Measurements from ENCODE around the gene DIP2A.
"Not testable (repeated sequence)": the region's sequence is repeated elsewhere in the genome, so short reads cannot be mapped to it uniquely, and the experiment has no call there.

DIP2A gene

GRCh38 chr21:46452710-46453109 lies 6.0 kb upstream of the DIP2A start:
- no peak for DNase-seq
- peaks cover 12% of the 10 kb centered on the region for H3K9me3 Mint-ChIP-seq

GRCh38 chr21:46454142-46454541 lies 4.5 kb upstream of the DIP2A start:
- no peak overlapping the region for H3K4me3 Mint-ChIP-seq
- peaks cover 7% of the 10 kb centered on the region for H3K9me3 Mint-ChIP-seq
- ATAC-seq, result no peak
- no peaks in the 10 kb centered on the region for H3K27me3 Mint-ChIP-seq
- peaks cover 31% of the 10 kb centered on the region for H3K4me1 Mint-ChIP-seq
- peaks cover 45% of the 10 kb centered on the region for H3K36me3 Mint-ChIP-seq (ENCODE audit: low read depth)
- DNase-seq, result no peak
- H3K27ac Mint-ChIP-seq, result no peak overlapping the region

More at GRCh38 chr21:46452710-46453109, 6.0 kb upstream of the DIP2A start:
- Mint-ChIP-seq H3K36me3 (ENCODE audit: low read depth) (peaks cover 54% of the 10 kb centered on the region), H3K4me1 (peaks cover 30% of the 10 kb centered on the region), H3K27ac (no peak overlapping the region), H3K4me3 (no peak overlapping the region), H3K27me3 (no peaks in the 10 kb centered on the region)
- ATAC-seq, result no peak

- no peak for ATAC-seq
- Mint-ChIP-seq H3K27ac (no peak overlapping the region), H3K4me3 (no peak overlapping the region), H3K36me3 (ENCODE audit: low read depth) (peaks cover 40% of the 10 kb centered on the region), H3K4me1 (peaks cover 33% of the 10 kb centered on the region), H3K27me3 (no peaks in the 10 kb centered on the region), H3K9me3 (peaks cover 3% of the 10 kb centered on the region)
- DNase-seq, result no peak
Observed at GRCh38 chr21:46454634-46455390, 3.9 kb upstream of the DIP2A start.

GRCh38 chr21:46455575-46456385 lies 2.9 kb upstream of the DIP2A start:
- DNase-seq, result no peak
- no peaks in the 10 kb centered on the region for H3K9me3 Mint-ChIP-seq
- H3K36me3 Mint-ChIP-seq (ENCODE audit: low read depth), result peaks cover 31% of the 10 kb centered on the region
- peak overlapping the region; percentile 84 for H3K4me3 Mint-ChIP-seq
- H3K4me1 Mint-ChIP-seq, result peaks cover 40% of the 10 kb centered on the region
- no peak overlapping the region for H3K27ac Mint-ChIP-seq
- no peaks in the 10 kb centered on the region for H3K27me3 Mint-ChIP-seq
- no peak for ATAC-seq

- peaks cover 28% of the 10 kb centered on the region for H3K36me3 Mint-ChIP-seq (ENCODE audit: low read depth)
- DNase-seq, result no peak
- peak overlapping the region; percentile 46 for H3K27ac Mint-ChIP-seq
- H3K4me1 Mint-ChIP-seq, result peaks cover 44% of the 10 kb centered on the region
- H3K9me3 Mint-ChIP-seq, result no peaks in the 10 kb centered on the region
- H3K4me3 Mint-ChIP-seq, result peak overlapping the region; percentile 84
- no peak for ATAC-seq
- no peaks in the 10 kb centered on the region for H3K27me3 Mint-ChIP-seq
Observed at GRCh38 chr21:46456750-46457149, 1.9 kb upstream of the DIP2A start.

- H3K36me3 Mint-ChIP-seq (ENCODE audit: low read depth), result peaks cover 30% of the 10 kb centered on the region
- DNase-seq (peak; percentile 46), ATAC-seq (peak; percentile 20)
- H3K4me1 Mint-ChIP-seq, result peaks cover 50% of the 10 kb centered on the region
- no peaks in the 10 kb centered on the region for H3K9me3 Mint-ChIP-seq
- H3K27ac Mint-ChIP-seq, result peak overlapping the region; percentile 91
- peak overlapping the region; percentile 84 for H3K4me3 Mint-ChIP-seq
- H3K27me3 Mint-ChIP-seq, result no peaks in the 10 kb centered on the region
Observed at GRCh38 chr21:46457801-46458314, 833 bp upstream of the DIP2A start.

- Mint-ChIP-seq H3K36me3 (ENCODE audit: low read depth) (peaks cover 31% of the 10 kb centered on the region), H3K4me3 (peak overlapping the region; percentile 84), H3K27ac (no peak overlapping the region), H3K9me3 (no peaks in the 10 kb centered on the region), H3K4me1 (peaks cover 47% of the 10 kb centered on the region), H3K27me3 (no peaks in the 10 kb centered on the region)
- ATAC-seq (no peak), DNase-seq (no peak)
Observed at GRCh38 chr21:46459024-46459355, 299 bp downstream of the DIP2A start.

- H3K9me3 Mint-ChIP-seq, result no peaks in the 10 kb centered on the region
- peaks cover 47% of the 10 kb centered on the region for H3K4me1 Mint-ChIP-seq
- H3K4me3 Mint-ChIP-seq, result peak overlapping the region; percentile 84
- H3K27ac Mint-ChIP-seq, result peak overlapping the region; percentile 74
- peaks cover 34% of the 10 kb centered on the region for H3K36me3 Mint-ChIP-seq (ENCODE audit: low read depth)
- DNase-seq (no peak), ATAC-seq (no peak)
- H3K27me3 Mint-ChIP-seq, result no peaks in the 10 kb centered on the region
Observed at GRCh38 chr21:46459356-46460112, 843 bp downstream of the DIP2A start.

- no peak for ATAC-seq
- Mint-ChIP-seq H3K4me1 (peaks cover 35% of the 10 kb centered on the region), H3K4me3 (no peak overlapping the region), H3K36me3 (ENCODE audit: low read depth) (peaks cover 19% of the 10 kb centered on the region), H3K27me3 (no peaks in the 10 kb centered on the region), H3K9me3 (no peaks in the 10 kb centered on the region), H3K27ac (no peak overlapping the region)
- no peak for DNase-seq
Observed at GRCh38 chr21:46461909-46462308, 3.2 kb downstream of the DIP2A start.

GRCh38 chr21:46465153-46465552 lies 6.5 kb downstream of the DIP2A start:
- ATAC-seq, H3K27me3 Mint-ChIP-seq, H3K9me3 Mint-ChIP-seq, DNase-seq, H3K27ac Mint-ChIP-seq, H3K4me3 Mint-ChIP-seq: not testable (repeated sequence)
- H3K36me3 Mint-ChIP-seq (ENCODE audit: low read depth), result peaks cover 20% of the 10 kb centered on the region
- H3K4me1 Mint-ChIP-seq, result peaks cover 36% of the 10 kb centered on the region

GRCh38 chr21:46465651-46466050 lies 7.0 kb downstream of the DIP2A start:
- DNase-seq (no peak), ATAC-seq (no peak)
- Mint-ChIP-seq H3K36me3 (ENCODE audit: low read depth) (peaks cover 20% of the 10 kb centered on the region), H3K27me3 (no peaks in the 10 kb centered on the region), H3K4me3 (no peak overlapping the region), H3K4me1 (peaks cover 32% of the 10 kb centered on the region), H3K9me3 (no peaks in the 10 kb centered on the region), H3K27ac (no peak overlapping the region)

- Mint-ChIP-seq H3K27me3 (no peaks in the 10 kb centered on the region), H3K27ac (peak overlapping the region; percentile 12), H3K9me3 (no peaks in the 10 kb centered on the region), H3K4me3 (no peak overlapping the region), H3K4me1 (peaks cover 40% of the 10 kb centered on the region), H3K36me3 (ENCODE audit: low read depth) (peaks cover 18% of the 10 kb centered on the region)
- DNase-seq (no peak), ATAC-seq (peak; percentile 86)
Observed at GRCh38 chr21:46468108-46468774, 9.6 kb downstream of the DIP2A start.

- H3K4me1 Mint-ChIP-seq, result peaks cover 45% of the 10 kb centered on the region
- no peak overlapping the region for H3K27ac Mint-ChIP-seq
- no peaks in the 10 kb centered on the region for H3K9me3 Mint-ChIP-seq
- DNase-seq (no peak), ATAC-seq (no peak)
- peaks cover 19% of the 10 kb centered on the region for H3K36me3 Mint-ChIP-seq (ENCODE audit: low read depth)
- H3K27me3 Mint-ChIP-seq, result no peaks in the 10 kb centered on the region
- no peak overlapping the region for H3K4me3 Mint-ChIP-seq
Observed at GRCh38 chr21:46469275-46469674, 10.6 kb downstream of the DIP2A start.

GRCh38 chr21:46471514-46471913 lies 12.8 kb downstream of the DIP2A start:
- DNase-seq (no peak), ATAC-seq (no peak)
- no peaks in the 10 kb centered on the region for H3K27me3 Mint-ChIP-seq
- no peak overlapping the region for H3K27ac Mint-ChIP-seq
- H3K4me1 Mint-ChIP-seq, result peaks cover 46% of the 10 kb centered on the region
- no peak overlapping the region for H3K4me3 Mint-ChIP-seq
- no peaks in the 10 kb centered on the region for H3K9me3 Mint-ChIP-seq
- H3K36me3 Mint-ChIP-seq (ENCODE audit: low read depth), result peaks cover 18% of the 10 kb centered on the region
